HUES6 (cell line): ENCODE measurements around the gene DDIT3.

Experiments
- H3K27ac ChIP-seq: 2 replicates; pipeline ENCODE4 v1.7.0; 2013; ENCODE audit warnings: low read depth, mild to moderate bottlenecking, low read length, inconsistent platforms
- H3K27me3 ChIP-seq: 2 replicates; pipeline ENCODE4 v1.6.1; 2013; ENCODE audit warnings: low read length; ENCODE audit not compliant: control insufficient read depth, insufficient read depth
- H3K36me3 ChIP-seq: 2 replicates; pipeline ENCODE4 v1.6.1; 2013; ENCODE audit warnings: low read length; ENCODE audit not compliant: control insufficient read depth, insufficient read depth
- H3K4me1 ChIP-seq: 2 replicates; pipeline ENCODE4 v1.6.1; 2013; ENCODE audit warnings: low read length; ENCODE audit not compliant: control insufficient read depth, insufficient read depth
- H3K4me3 ChIP-seq: 2 replicates; pipeline ENCODE4 v1.5.1; 2013; ENCODE audit warnings: low read depth, low read length
- H3K9ac ChIP-seq: one replicate; pipeline ENCODE4 v1.6.1; 2013; ENCODE audit warnings: mild to moderate bottlenecking, low read length
- H3K9me3 ChIP-seq: 2 replicates; pipeline ENCODE4 v1.6.1; 2013; ENCODE audit warnings: low read depth, low read length; ENCODE audit not compliant: control insufficient read depth, insufficient read depth

DDIT3 gene

GRCh38 chr12:57477710-57478681, 42.3 kb downstream of the DDIT3 start:
- Histone ChIP-seq H3K4me1 (peaks cover 26% of the 10 kb centered on the region), H3K27me3 (peaks cover 63% of the 10 kb centered on the region), H3K27ac (no peak overlapping the region), H3K36me3 (no peaks in the 10 kb centered on the region), H3K9ac (no peak overlapping the region), H3K9me3 (no peaks in the 10 kb centered on the region), H3K4me3 (no peak overlapping the region)

DNA sequence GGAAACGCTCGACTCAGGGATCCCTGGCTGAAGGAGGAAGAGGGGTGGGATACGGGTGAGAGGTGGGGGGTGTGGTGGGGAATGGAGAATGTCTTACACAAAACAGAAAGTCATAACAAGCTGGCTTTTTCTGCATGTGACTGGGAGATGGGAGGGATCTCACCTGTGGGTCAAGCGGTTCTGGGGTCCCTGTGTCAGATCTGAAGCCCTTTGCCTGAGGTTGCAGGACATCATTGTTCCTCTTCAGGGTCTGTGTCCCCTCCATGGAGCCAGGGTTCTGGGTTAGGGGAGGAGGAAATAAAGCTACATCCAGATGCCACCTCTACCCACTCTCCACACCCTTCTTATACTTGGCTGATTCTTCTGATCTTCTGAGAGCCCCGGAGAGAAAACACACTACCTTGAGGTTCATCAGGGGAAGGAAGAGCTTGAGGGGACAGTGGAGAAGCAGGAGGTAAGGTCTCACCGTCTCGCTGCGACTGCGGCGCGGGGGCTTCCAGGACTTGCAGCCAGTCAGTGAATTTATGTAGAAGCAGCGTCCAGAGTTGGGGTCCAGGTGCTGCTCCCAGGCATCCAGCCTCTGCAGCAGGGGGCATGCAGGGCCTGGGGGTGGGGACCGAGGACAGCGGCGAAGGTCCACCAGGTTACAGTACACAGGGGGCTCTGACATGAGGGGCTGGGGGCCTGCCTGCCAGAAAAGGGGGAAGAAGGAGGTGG, 43.2 kb downstream of the DDIT3 start:
- Histone ChIP-seq H3K27ac (no peak overlapping the region), H3K4me1 (peaks cover 26% of the 10 kb centered on the region), H3K9ac (no peak overlapping the region), H3K27me3 (peaks cover 71% of the 10 kb centered on the region), H3K9me3 (no peaks in the 10 kb centered on the region), H3K36me3 (no peaks in the 10 kb centered on the region), H3K4me3 (no peak overlapping the region)

- no peaks in the 10 kb centered on the region for H3K36me3 ChIP-seq
- peak overlapping the region; percentile 61 for H3K4me3 ChIP-seq
- H3K27ac ChIP-seq: no peak overlapping the region
- H3K27me3 ChIP-seq: peaks cover 76% of the 10 kb centered on the region
- no peak overlapping the region for H3K9ac ChIP-seq
- H3K4me1 ChIP-seq: peaks cover 22% of the 10 kb centered on the region
- H3K9me3 ChIP-seq: no peaks in the 10 kb centered on the region
Measured at GRCh38 chr12:57476162-57476992, 43.9 kb downstream of the DDIT3 start.

DNA sequence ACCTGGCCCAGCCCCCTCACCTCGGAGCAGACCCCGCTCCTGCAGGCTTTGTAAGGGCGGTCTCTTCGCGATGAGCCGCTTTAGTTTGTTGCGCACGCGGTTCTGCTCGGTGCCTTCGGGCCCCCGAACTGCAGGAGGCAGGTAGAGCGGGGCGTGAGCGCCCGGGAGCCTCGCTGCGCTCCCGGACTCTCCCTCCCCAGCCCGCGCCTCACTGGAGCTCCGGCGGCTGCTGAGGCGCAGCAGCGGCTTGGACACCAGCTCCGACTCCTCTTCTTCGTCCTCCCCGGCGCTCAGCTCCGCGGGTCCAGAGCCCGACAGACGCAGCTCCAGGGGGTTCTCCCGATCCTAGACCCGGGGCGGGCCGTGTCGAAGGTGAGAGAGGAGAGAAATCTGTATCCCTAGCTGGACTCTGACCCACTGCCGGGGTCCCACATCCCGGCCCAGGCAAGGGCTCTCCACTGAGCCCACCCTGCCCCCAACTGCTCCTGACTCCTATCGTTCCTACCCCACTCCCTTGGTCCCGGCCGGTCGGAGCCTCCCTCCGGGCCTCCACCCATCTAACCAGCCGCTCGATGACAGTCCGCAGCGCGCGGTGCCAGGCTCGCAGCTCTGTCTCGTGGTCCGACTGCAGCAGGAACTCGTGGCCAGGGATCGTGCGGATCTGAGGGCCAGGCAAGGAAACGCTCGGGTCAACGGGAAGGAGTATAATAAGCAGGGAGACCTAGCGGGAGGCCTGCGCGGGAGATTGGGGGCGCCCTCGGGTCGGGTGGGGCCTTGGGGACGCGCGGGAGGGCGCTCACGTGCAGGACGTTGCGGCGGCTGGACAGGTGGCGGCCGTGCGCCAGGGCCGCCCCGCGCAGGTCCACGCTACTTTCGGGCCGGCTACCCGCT, 44.8 kb downstream of the DDIT3 start:
- peak overlapping the region; percentile 61 for H3K4me3 ChIP-seq
- peaks cover 22% of the 10 kb centered on the region for H3K4me1 ChIP-seq

DNA sequence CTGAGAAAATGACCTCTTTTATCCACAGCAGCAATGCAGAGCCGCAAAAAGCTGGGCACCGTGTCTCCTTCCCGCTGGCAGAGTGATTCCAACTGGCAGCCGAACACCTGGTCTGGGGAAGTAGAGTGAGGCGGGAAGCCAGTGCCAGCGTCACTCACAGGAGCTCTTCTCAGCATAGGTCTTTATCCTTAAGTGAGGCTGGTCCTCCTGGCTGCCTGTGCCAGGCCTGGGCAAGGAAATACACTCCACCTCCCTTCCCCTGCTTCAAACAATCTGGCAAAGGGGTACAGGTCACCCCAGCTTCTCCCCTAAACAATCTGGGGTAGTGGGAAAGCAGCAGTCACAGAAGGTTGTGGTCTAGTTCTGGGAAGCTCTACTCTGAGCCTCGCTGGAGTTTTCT, 45.5 kb downstream of the DDIT3 start:
- no peaks in the 10 kb centered on the region for H3K9me3 ChIP-seq
- no peak overlapping the region for H3K27ac ChIP-seq
- peaks cover 69% of the 10 kb centered on the region for H3K27me3 ChIP-seq
- H3K4me1 ChIP-seq: peaks cover 22% of the 10 kb centered on the region
- no peak overlapping the region for H3K9ac ChIP-seq
- peak overlapping the region; percentile 61 for H3K4me3 ChIP-seq
- peaks cover 8% of the 10 kb centered on the region; the same call in 1 of the 2 replicates for H3K36me3 ChIP-seq

More for the DNA sequence above, 44.8 kb downstream of the DDIT3 start:
- Histone ChIP-seq H3K27me3 (peaks cover 70% of the 10 kb centered on the region), H3K36me3 (0 out of 2 replicates have a peak, but pooled peaks cover 3% of the 10 kb centered on the region), H3K27ac (no peak overlapping the region), H3K9me3 (no peaks in the 10 kb centered on the region), H3K9ac (no peak overlapping the region)

GRCh38 chr12:57474430-57474829, 45.9 kb downstream of the DDIT3 start:
- no peak overlapping the region for H3K9ac ChIP-seq
- H3K27me3 ChIP-seq: peaks cover 69% of the 10 kb centered on the region
- no peak overlapping the region for H3K27ac ChIP-seq
- H3K4me3 ChIP-seq: no peak overlapping the region
- H3K36me3 ChIP-seq: peaks cover 12% of the 10 kb centered on the region
- peaks cover 22% of the 10 kb centered on the region for H3K4me1 ChIP-seq
- no peaks in the 10 kb centered on the region for H3K9me3 ChIP-seq

DNA sequence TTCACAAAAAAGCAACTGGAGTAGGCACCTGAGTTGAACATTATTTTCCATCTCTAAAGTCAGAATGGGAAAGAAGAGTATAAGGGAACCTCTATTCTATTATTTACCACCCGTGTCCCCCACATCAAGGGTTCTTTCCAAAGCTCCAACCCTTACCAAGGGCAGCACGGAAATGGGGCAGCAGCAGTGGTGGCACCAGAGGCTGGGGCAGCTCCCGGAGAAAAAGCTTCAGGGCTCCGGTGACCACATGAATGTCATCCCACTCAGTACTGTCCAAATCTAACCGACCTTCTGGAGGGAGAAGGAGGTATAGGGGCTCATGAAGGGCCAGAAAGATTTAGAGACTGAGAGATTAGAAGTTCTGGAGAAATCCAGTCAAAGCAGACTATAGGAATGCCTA, 46.4 kb downstream of the DDIT3 start:
- H3K9me3 ChIP-seq: no peaks in the 10 kb centered on the region
- peaks cover 17% of the 10 kb centered on the region for H3K36me3 ChIP-seq
- H3K4me1 ChIP-seq: peaks cover 22% of the 10 kb centered on the region
- H3K4me3 ChIP-seq: no peak overlapping the region
- no peak overlapping the region for H3K27ac ChIP-seq
- no peak overlapping the region for H3K9ac ChIP-seq
- peaks cover 67% of the 10 kb centered on the region for H3K27me3 ChIP-seq

DNA sequence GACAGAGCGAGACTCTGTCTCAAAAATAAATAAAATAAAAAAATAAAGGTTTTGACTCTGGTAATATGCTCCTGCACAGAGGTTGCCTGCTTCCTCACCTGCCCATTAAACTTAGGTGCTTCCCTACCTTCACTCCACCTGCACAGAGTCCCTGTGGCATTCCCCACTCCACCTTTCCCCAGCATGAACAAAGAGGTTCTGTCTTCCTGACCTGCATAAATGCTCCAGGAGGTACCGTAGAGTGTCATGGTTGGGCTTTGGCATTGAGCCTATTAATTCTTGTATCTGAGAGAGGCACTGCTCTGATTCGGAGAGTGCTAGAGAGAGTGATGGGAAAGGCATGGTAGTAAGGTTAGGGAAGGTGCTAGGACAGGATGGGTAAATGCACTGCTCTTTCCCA, 46.9 kb downstream of the DDIT3 start:
- H3K9ac ChIP-seq: no peak overlapping the region
- H3K36me3 ChIP-seq: peaks cover 17% of the 10 kb centered on the region
- peaks cover 21% of the 10 kb centered on the region for H3K4me1 ChIP-seq
- peaks cover 62% of the 10 kb centered on the region for H3K27me3 ChIP-seq
- H3K9me3 ChIP-seq: no peaks in the 10 kb centered on the region
- no peak overlapping the region for H3K4me3 ChIP-seq
- no peak overlapping the region for H3K27ac ChIP-seq

GRCh38 chr12:57472391-57472790, 47.9 kb downstream of the DDIT3 start:
- Histone ChIP-seq H3K9me3 (no peaks in the 10 kb centered on the region), H3K27ac (no peak overlapping the region), H3K9ac (no peak overlapping the region), H3K4me3 (no peak overlapping the region), H3K4me1 (peaks cover 12% of the 10 kb centered on the region), H3K36me3 (peaks cover 23% of the 10 kb centered on the region), H3K27me3 (peaks cover 56% of the 10 kb centered on the region)

DNA sequence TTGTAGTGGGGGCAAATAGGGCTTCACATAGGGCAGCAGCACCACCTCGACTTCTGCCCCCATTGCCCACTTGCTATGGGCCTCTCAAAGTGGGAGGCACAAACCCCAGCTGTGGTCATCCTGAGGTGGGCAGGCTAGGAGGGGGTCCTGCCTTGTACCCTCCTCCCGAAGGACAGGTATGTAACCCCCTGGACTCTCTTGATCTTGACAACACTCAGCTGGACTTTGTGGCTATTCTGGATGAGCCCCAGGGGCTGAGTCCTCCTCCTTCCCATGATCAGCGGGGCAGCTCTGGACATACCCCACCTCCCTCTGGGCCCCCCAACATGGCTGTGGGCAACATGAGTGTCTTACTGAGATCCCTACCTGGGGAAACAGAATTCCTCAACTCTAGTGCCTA, 48.7 kb downstream of the DDIT3 start:
- peaks cover 23% of the 10 kb centered on the region for H3K36me3 ChIP-seq
- H3K9me3 ChIP-seq: no peaks in the 10 kb centered on the region
- H3K27ac ChIP-seq: no peak overlapping the region
- H3K4me3 ChIP-seq: no peak overlapping the region
- H3K9ac ChIP-seq: no peak overlapping the region
- peaks cover 9% of the 10 kb centered on the region for H3K4me1 ChIP-seq
- H3K27me3 ChIP-seq: peaks cover 48% of the 10 kb centered on the region
